Left ventricle myocardium inferior (tissue), 1 donor: Measurements from ENCODE around the gene PAQR6. TPM values are rescaled to one million over a fixed set of nuclear protein-coding genes. Genes with fewer than 3 reads are reported as not detected.

Experiments
- DNase-seq: peaks from one replicate; pipeline ENCODE4 v3.0.0-alpha.2; 2020
- H3K27ac ChIP-seq: fragments of 200-600 bp; replicated peaks from 2 replicates; pipeline ENCODE4 v1.8.0; 2021
- H3K27me3 ChIP-seq: fragments of 200-600 bp; 2 replicates; pipeline ENCODE4 v1.8.0; 2021; ENCODE audit warnings: low read depth
- H3K36me3 ChIP-seq: fragments of 200-600 bp; 2 replicates; pipeline ENCODE4 v1.8.0; 2021
- H3K4me1 ChIP-seq: fragments of 200-600 bp; 2 replicates; pipeline ENCODE4 v1.8.0; 2021
- H3K4me3 ChIP-seq: fragments of 200-600 bp; 2 replicates; pipeline ENCODE4 v1.8.0; 2021; ENCODE audit warnings: mild to moderate bottlenecking, moderate library complexity
- H3K9me3 ChIP-seq: fragments of 200-600 bp; replicated peaks from 2 replicates; pipeline ENCODE4 v1.8.0; 2021
- intact Hi-C: fragments of 100-400 bp; cut with micrococcal nuclease; formaldehyde crosslinking; loops from one replicate; pipeline ENCODE4 v1.11.0; 2022
- total RNA-seq: library from RNA; stranded (reverse); fragmentation: NEBNext Ultra II Directional; extraction: Animal tissue kit (Norgen Biotek cat#: 25700); gene quantifications from one replicate; pipeline ENCODE4 v1.2.1, GENCODE V29; 2021
- TF ChIP-seq, protein P1 (sequence below): fragments of 200-600 bp; IDR thresholded peaks from 2 replicates; pipeline ENCODE4 v1.8.0; 2021; ENCODE audit warnings: antibody characterized with exemption, mild to moderate bottlenecking, borderline replicate concordance
- donor health status: DM: no; HTN: yes; CAD: no; lungs with severe emphysema.

Gene PAQR6
- total RNA-seq, 1 donor from 2014 or later = 0.47 TPM

DNA sequence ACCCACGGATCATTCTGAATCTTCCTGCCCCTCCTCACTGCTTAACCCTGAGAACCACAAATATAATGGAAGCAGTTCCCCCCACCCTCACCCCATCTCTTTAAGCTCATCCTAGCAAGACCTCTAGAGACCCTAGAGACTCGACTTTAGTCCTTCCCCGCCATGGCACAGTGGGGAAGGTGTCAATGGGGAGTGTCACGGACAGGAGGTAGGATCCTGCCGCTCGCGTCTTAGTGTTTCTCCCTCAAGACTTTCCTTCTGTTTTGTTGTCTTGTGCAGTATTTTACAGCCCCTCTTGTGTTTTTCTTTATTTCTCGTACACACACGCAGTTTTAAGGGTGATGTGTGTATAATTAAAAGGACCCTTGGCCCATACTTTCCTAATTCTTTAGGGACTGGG is 35.7 kb downstream of the PAQR6 start:
- Histone ChIP-seq H3K27ac (peak overlapping the region; percentile 97), H3K4me3 (peak overlapping the region; percentile 86), H3K27me3 (no peaks in the 10 kb centered on the region), H3K9me3 (no peaks in the 10 kb centered on the region), H3K36me3 (peaks cover 39% of the 10 kb centered on the region), H3K4me1 (peaks cover 31% of the 10 kb centered on the region)
- DNase-seq = no peak
- intact Hi-C loops = no loop called here
- TF ChIP-seq, protein P1, sequence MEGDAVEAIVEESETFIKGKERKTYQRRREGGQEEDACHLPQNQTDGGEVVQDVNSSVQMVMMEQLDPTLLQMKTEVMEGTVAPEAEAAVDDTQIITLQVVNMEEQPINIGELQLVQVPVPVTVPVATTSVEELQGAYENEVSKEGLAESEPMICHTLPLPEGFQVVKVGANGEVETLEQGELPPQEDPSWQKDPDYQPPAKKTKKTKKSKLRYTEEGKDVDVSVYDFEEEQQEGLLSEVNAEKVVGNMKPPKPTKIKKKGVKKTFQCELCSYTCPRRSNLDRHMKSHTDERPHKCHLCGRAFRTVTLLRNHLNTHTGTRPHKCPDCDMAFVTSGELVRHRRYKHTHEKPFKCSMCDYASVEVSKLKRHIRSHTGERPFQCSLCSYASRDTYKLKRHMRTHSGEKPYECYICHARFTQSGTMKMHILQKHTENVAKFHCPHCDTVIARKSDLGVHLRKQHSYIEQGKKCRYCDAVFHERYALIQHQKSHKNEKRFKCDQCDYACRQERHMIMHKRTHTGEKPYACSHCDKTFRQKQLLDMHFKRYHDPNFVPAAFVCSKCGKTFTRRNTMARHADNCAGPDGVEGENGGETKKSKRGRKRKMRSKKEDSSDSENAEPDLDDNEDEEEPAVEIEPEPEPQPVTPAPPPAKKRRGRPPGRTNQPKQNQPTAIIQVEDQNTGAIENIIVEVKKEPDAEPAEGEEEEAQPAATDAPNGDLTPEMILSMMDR = no peak

DNA sequence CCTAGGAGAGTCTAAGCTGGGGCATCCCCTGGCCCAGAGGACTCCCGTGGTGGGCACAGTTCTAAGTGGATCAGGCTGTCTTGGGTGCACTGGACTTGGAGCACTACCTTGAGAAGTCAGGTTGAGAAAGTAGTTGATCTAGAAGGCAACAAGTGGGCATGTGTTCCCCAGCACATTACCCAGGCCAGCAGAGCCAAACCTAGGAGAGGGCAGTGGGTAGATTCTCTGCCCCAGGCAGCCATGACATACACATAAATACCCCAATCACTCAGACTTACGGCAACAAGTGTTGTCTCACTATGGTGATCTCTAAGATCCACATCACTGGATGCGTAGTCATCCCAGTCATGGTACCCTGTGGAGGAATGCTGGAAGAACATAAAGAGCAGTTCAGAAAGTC is 36.6 kb downstream of the PAQR6 start:
- TF ChIP-seq, protein P1 = no peak
- DNase-seq = no peak
- H3K27ac ChIP-seq = no peak overlapping the region
- H3K27me3 ChIP-seq = no peaks in the 10 kb centered on the region
- intact Hi-C loops = no loop called here
- H3K9me3 ChIP-seq = no peaks in the 10 kb centered on the region
- H3K4me3 ChIP-seq = no peak overlapping the region
- peaks cover 30% of the 10 kb centered on the region for H3K4me1 ChIP-seq
- H3K36me3 ChIP-seq = peaks cover 40% of the 10 kb centered on the region

DNA sequence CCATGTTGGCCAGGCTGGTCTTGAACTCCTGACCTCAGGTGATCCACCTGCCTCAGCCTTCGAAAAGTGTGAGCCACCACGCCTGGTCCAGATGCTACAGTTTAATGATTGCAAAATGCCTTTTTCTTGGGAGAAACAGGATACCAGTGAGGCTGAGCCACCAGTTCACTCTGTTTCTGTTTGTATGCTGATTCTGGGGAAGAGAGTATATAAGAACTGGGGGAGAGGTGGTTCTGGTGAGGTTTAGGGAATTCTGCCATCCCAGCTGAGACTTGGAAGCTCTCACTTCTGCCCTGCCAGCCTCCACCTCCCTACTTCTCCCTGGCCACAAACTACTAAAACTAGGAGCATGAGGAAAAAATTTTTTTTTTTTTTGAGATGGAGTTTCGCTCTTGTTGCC is 43.2 kb downstream of the PAQR6 start:
- Histone ChIP-seq H3K27me3 (no peaks in the 10 kb centered on the region), H3K27ac (no peak overlapping the region), H3K9me3 (no peaks in the 10 kb centered on the region), H3K4me1 (peaks cover 40% of the 10 kb centered on the region), H3K36me3 (peaks cover 43% of the 10 kb centered on the region), H3K4me3 (no peak overlapping the region)
- DNase-seq = no peak
- intact Hi-C loops = loop anchor here (10.0 kb wide), 1 partner anchor 50 kb away; the partner anchor contains the start of gene SEMA4A
- TF ChIP-seq, protein P1 = no peak

DNA sequence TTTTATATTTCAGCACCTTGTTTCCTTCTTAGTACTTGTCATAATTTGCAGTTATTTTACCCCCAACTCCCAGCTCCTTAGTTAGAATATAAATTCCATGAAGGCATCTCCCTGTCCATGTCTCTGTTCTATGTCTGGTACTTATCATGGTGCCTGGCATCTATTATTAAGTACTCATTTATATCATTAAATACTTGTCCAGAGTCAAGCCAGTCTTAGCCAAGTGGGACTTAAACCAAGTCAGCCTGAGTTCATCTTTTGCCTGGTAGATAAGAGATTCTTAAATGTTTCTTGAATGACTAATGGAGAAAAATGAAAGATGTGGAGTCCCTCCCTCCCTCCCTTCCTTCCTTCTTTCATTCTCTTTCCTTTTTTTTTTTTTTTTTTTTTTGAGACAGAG is 44.5 kb downstream of the PAQR6 start:
- Histone ChIP-seq H3K4me1 (peaks cover 52% of the 10 kb centered on the region), H3K4me3 (no peak overlapping the region), H3K27me3 (no peaks in the 10 kb centered on the region), H3K9me3 (no peaks in the 10 kb centered on the region), H3K36me3 (peaks cover 40% of the 10 kb centered on the region), H3K27ac (peak overlapping the region; percentile 49)
- TF ChIP-seq, protein P1 = no peak
- DNase-seq = no peak
- intact Hi-C loops = loop anchor here (10.0 kb wide), 1 partner anchor 49 kb away; the partner anchor contains the start of gene SEMA4A

DNA sequence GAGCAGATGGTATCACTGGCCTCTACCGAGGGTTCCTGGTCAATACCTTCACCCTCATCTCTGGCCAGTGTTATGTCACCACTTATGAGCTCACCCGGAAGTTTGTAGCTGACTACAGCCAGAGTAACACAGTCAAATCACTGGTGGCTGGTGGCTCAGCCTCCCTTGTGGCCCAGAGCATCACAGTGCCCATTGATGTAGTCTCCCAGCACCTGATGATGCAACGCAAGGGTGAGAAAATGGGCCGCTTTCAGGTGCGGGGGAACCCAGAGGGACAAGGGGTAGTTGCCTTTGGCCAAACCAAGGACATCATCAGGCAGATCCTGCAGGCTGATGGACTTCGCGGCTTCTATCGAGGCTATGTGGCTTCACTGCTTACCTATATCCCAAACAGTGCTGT is 47.8 kb downstream of the PAQR6 start:
- Histone ChIP-seq H3K27ac (no peak overlapping the region), H3K4me3 (no peak overlapping the region), H3K36me3 (peaks cover 18% of the 10 kb centered on the region), H3K4me1 (peaks cover 85% of the 10 kb centered on the region), H3K9me3 (no peaks in the 10 kb centered on the region), H3K27me3 (no peaks in the 10 kb centered on the region)
- DNase-seq = no peak
- TF ChIP-seq, protein P1 = no peak
- intact Hi-C loops = loop anchor here (10.0 kb wide), 1 partner anchor 45 kb away; the partner anchor contains the start of gene SEMA4A
